ENCODE data around the gene RC3H2. TPM values are rescaled to one million over a fixed set of nuclear protein-coding genes. Genes with fewer than 3 reads are reported as not detected.

Gene RC3H2
- total RNA-seq, 1 donor from 2014 or later, result 74.4 TPM

GRCh38 chr9:122940749-122941581, 35.8 kb upstream of the RC3H2 start, which contains the start of gene RABGAP1:
Gene RABGAP1 (plus strand): TSS chr9:122941020. CDS start chr9:122957060, 16,040 bp downstream.
- DNase-seq (ENCODE audit: extremely low spot score, unreplicated experiment), result peak; percentile 99
- H3K27me3 Mint-ChIP-seq (ENCODE audit: unreplicated experiment), result no peaks in the 10 kb centered on the region
- no peaks in the 10 kb centered on the region for H3K9me3 Mint-ChIP-seq (ENCODE audit: unreplicated experiment)
- H3K36me3 Mint-ChIP-seq (ENCODE audit: unreplicated experiment), result peaks cover 9% of the 10 kb centered on the region
- H3K4me3 Mint-ChIP-seq (ENCODE audit: unreplicated experiment), result peak within 1 kb of the TSS; percentile 95
- peak within 1 kb of the TSS; percentile 96 for H3K27ac Mint-ChIP-seq (ENCODE audit: unreplicated experiment)
- H3K4me1 Mint-ChIP-seq (ENCODE audit: unreplicated experiment), result peaks cover 38% of the 10 kb centered on the region
- no peak for TF ChIP-seq CTCF (IDR thresholded peaks at IDR 0.05)

GRCh38 chr9:122940454-122940748, 35.2 kb upstream of the RC3H2 start:
- TF ChIP-seq CTCF (IDR thresholded peaks at IDR 0.05), result no peak
- Mint-ChIP-seq H3K4me1 (ENCODE audit: unreplicated experiment) (peaks cover 32% of the 10 kb centered on the region), H3K9me3 (ENCODE audit: unreplicated experiment) (no peaks in the 10 kb centered on the region), H3K27me3 (ENCODE audit: unreplicated experiment) (no peaks in the 10 kb centered on the region), H3K27ac (ENCODE audit: unreplicated experiment) (peak overlapping the region; percentile 91), H3K4me3 (ENCODE audit: unreplicated experiment) (peak overlapping the region; percentile 95), H3K36me3 (ENCODE audit: unreplicated experiment) (peaks cover 9% of the 10 kb centered on the region)
- no peak for DNase-seq (ENCODE audit: extremely low spot score, unreplicated experiment)

- H3K4me3 Mint-ChIP-seq (ENCODE audit: unreplicated experiment), result no peak overlapping the region
- H3K9me3 Mint-ChIP-seq (ENCODE audit: unreplicated experiment), result no peaks in the 10 kb centered on the region
- H3K36me3 Mint-ChIP-seq (ENCODE audit: unreplicated experiment), result peaks cover 10% of the 10 kb centered on the region
- no peak for DNase-seq (ENCODE audit: extremely low spot score, unreplicated experiment)
- no peaks in the 10 kb centered on the region for H3K27me3 Mint-ChIP-seq (ENCODE audit: unreplicated experiment)
- peaks cover 31% of the 10 kb centered on the region for H3K4me1 Mint-ChIP-seq (ENCODE audit: unreplicated experiment)
- no peak for TF ChIP-seq CTCF (IDR thresholded peaks at IDR 0.05)
- no peak overlapping the region for H3K27ac Mint-ChIP-seq (ENCODE audit: unreplicated experiment)
Measured at GRCh38 chr9:122939601-122940000, 34.4 kb upstream of the RC3H2 start.

GRCh38 chr9:122936883-122937282, 31.7 kb upstream of the RC3H2 start:
- Mint-ChIP-seq H3K4me3 (ENCODE audit: unreplicated experiment) (no peak overlapping the region), H3K27me3 (ENCODE audit: unreplicated experiment) (no peaks in the 10 kb centered on the region), H3K4me1 (ENCODE audit: unreplicated experiment) (peaks cover 29% of the 10 kb centered on the region), H3K27ac (ENCODE audit: unreplicated experiment) (no peak overlapping the region), H3K9me3 (ENCODE audit: unreplicated experiment) (no peaks in the 10 kb centered on the region), H3K36me3 (ENCODE audit: unreplicated experiment) (peaks cover 10% of the 10 kb centered on the region)
- no peak for TF ChIP-seq CTCF (IDR thresholded peaks at IDR 0.05)
- DNase-seq (ENCODE audit: extremely low spot score, unreplicated experiment), result no peak

- Mint-ChIP-seq H3K27ac (ENCODE audit: unreplicated experiment) (no peak overlapping the region), H3K9me3 (ENCODE audit: unreplicated experiment) (no peaks in the 10 kb centered on the region)
Measured at GRCh38 chr9:122936464-122936863, 31.3 kb upstream of the RC3H2 start.

More at GRCh38 chr9:122936464-122936863, 31.3 kb upstream of the RC3H2 start:
- Mint-ChIP-seq H3K4me3 (ENCODE audit: unreplicated experiment) (no peak overlapping the region), H3K27me3 (ENCODE audit: unreplicated experiment) (no peaks in the 10 kb centered on the region), H3K36me3 (ENCODE audit: unreplicated experiment) (peaks cover 10% of the 10 kb centered on the region), H3K4me1 (ENCODE audit: unreplicated experiment) (peaks cover 28% of the 10 kb centered on the region)
- no peak for DNase-seq (ENCODE audit: extremely low spot score, unreplicated experiment)
- no peak for TF ChIP-seq CTCF (IDR thresholded peaks at IDR 0.05)
